GM18505 (cell line): ENCODE results near the gene KDM8.

Experiments
- ATAC-seq: cut with Tn5 transposase; IDR thresholded peaks from one replicate; pipeline ENCODE4 v1.9.1; 2021; ENCODE audit not compliant: unreplicated experiment
- POLR2A ChIP-seq: IDR thresholded peaks from 4 replicates; pipeline ENCODE4 v1.6.1; 2011; ENCODE audit warnings: borderline replicate concordance; ENCODE audit not compliant: insufficient read depth, insufficient read length; ENCODE audit errors: extremely low read depth

The KDM8 gene

DNA sequence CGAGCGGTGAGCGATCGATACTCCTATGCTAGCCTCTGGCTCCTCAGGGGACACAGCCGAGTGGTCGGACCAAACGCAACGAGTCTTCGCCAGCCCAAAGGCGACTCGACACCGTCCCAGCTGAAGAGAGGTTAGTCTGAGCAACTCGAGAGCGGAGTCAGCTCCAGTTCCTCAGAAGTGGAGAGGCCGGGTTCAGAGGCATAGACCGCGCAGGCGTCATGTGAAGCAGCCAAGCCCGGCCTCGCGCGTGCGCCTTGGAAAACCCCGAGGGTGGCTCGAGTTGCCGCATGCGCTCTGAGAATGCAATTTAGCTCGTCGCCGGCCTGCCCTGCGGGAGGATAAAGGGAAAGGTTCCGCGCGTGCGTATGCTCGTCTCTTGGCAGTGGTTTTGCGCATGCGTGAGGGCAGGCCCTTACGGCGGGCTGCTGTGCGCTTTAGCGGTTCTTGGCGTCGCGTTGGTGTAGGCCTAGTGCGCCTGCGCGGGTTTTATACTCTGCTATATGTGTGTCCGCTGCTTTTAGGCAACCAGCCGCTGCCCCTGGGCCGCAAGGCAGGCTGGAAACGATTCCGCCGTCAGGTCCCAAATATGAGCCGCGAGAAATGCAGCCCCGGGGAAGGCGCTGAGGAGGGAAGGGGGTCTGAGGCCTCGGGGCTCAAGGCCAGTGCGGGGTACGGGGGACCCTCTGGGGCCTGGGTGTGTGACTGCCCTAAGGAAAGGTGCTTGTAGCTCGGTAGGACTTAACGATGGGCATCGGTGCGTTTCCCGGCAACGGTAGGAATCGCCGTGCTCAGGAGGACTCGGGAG, at the start of gene KDM8:
Gene KDM8, plus strand, starts transcription at position 20 of the 805 bp plus-strand sequence. CDS start 6,598 bp downstream, outside the sequence.
- peak; percentile 94 for TF ChIP-seq POLR2A
- ATAC-seq, result peak; percentile 87

DNA sequence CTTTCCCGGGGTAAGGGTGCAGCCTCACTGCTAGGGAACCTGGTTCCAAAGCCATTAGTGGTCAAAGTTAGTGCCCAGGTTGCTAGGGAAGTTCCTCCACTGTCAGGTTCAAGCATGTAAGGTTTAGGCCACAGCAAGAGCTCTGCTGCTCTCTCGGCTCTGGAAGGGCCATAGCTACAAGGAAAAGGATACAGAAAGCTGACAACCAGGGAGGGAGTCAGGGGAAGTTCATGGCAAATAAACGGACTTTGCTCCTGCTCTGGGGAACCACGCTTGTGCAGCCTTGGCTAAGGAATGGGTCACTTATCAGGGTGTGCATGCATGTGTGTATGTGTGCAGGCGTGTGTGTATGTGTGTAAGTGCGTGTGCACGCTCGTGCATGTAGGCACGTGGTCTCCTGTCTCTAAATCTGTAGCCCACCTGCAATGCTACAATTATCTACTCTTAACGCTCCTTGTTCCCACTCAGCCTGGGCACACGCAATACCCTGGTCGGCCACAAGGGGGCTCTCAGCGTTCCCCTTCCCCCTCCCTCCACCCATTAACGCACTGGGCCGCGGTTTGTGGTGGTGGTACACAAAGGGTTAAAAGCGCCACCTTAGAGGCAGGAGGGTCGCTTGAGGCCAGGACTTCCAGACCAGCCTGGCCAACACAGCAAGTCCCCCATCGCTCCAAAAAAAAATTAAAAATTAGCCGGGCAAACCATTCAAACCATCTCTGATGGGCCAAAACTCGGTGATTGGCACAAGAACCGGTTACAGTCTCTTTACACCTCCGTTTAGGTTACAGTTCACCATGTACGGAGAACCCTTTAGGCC, 48.4 kb upstream of the KDM8 start:
- ATAC-seq, result no peak
- no peak for TF ChIP-seq POLR2A

GRCh38 chr16:27156579-27156978, 46.7 kb upstream of the KDM8 start:
- TF ChIP-seq POLR2A, result no peak
- ATAC-seq, result no peak

DNA sequence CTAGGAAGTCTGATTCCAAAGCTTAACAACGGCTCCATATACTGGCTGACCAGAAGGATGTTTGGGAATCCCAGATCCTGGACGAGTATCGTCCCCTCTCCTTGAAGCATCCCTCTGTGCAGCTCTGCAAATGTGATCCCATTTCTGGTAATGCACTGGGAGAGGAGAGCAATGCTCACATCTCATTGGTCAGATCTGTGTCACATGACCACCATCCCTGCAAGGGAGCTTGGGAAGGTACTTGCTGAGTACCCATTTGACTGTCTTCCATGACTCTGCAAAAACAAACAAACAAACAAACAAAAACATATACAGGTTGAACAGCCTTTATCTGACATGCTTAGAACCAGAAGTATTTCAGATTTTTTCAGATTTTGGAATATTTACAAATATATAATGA, 41.9 kb upstream of the KDM8 start:
- no peak for ATAC-seq
- no peak for TF ChIP-seq POLR2A

DNA sequence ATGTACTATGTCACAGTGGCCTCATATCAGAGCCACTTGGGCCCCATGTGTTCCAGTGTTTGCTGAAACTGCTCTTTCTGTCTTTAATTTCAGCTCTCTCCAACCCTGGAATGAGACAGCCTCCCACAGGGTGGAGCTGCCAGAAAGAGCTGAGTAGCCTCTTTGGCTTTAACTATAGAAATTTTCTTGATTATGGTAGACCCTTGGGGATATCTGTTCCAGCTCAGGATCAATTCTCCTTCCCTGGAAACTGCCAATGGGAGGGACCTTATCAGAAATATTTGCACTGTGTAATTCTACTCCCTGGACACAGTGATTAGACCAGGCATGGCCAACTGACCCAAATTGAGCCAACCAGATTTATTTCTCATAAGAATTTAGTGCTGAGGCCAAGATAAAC, 39.0 kb upstream of the KDM8 start:
- no peak for TF ChIP-seq POLR2A
- ATAC-seq, result no peak

GRCh38 chr16:27165576-27165975, 37.8 kb upstream of the KDM8 start:
- TF ChIP-seq POLR2A, result no peak
- ATAC-seq, result no peak

GRCh38 chr16:27168790-27169189, 34.5 kb upstream of the KDM8 start:
- no peak for TF ChIP-seq POLR2A
- ATAC-seq, result no peak

DNA sequence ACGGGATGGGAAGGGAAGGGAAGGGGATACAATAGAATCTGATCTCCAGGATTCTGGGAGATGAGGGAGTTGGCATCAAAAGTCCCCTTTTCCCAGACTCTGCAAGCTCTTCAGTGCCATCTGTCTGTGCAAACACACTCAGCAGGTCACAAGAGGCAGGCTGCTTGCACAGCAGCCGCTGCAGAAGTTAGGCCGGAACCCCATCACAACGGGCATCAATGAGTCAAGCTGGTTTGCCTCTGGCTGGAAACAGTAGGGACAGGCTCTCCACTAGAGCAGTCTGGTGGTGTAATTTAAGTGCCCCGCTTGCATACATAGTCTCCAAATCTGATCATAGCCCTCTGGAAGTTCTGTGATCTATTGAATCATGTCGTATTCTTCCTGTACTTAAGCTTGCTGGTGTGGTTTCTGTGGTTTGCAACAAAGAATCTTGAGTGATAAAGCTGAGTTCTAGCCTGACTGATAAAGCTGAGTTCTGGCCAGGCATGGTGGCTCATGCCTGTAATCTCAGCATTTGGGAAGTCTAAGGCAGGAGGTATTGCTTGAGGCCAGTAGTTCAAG, 33.7 kb upstream of the KDM8 start:
- TF ChIP-seq POLR2A, result no peak
- ATAC-seq, result no peak

GRCh38 chr16:27171584-27171983, 31.7 kb upstream of the KDM8 start:
- ATAC-seq, result no peak
- no peak for TF ChIP-seq POLR2A

DNA sequence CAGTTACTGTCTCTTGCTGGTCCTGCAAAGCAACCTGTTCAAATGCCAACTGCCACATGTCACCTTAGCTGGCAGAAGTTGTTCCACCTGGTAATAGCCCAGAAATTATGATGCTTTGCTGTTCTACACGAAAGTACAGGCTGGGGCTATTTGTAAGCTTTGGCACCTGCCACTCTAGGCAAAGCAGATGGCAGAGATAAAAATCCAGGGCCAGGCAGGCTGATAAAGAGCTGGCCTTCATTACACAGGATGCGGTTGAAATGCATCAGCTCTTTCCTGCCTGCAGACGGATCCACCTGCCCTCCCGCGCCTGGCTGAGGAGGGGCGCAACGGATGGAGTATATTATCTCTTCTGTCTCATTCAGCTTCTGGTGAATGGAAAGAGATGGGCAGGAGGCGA, 29.3 kb upstream of the KDM8 start:
- peak; percentile 72 for ATAC-seq
- TF ChIP-seq POLR2A, result no peak

DNA sequence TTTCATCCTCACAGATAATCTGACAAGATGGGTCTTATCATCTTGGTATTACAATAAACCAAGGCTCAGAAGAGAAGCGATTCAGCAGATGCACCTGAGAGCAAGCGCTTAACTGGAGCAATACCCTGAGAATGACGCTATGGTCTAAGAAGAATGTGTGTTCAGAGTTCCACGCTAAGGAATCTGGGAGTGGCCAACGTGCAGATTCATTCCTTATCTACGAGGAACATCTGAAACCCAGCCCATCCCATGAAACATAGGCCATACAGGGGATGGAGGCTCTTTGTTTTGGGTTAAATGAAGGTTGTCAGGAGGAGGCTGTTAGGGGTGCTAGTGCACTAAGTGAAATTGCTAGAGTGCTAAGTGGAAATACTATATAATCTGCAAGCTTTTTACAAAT, 28.5 kb upstream of the KDM8 start:
- no peak for TF ChIP-seq POLR2A
- no peak for ATAC-seq

DNA sequence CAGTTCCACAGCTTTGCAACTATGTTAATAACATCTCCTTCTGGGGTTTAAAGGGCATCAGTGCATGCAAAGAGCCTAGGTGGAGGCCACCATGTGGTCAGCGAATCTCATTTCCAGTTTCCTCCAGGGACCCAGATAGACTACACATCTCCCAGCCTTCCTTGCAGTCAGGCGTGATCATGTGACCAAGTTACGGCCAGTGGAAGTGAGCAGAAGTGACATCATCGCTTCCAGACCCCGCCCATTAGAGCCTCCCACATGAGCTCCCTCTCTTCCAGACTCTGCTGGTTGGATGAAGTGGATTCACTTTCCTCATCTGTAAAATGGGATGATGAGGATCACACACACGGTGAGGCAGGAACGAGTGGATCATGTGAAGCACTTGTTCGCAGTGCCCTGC, 27.4 kb upstream of the KDM8 start:
- ATAC-seq, result no peak
- no peak for TF ChIP-seq POLR2A

DNA sequence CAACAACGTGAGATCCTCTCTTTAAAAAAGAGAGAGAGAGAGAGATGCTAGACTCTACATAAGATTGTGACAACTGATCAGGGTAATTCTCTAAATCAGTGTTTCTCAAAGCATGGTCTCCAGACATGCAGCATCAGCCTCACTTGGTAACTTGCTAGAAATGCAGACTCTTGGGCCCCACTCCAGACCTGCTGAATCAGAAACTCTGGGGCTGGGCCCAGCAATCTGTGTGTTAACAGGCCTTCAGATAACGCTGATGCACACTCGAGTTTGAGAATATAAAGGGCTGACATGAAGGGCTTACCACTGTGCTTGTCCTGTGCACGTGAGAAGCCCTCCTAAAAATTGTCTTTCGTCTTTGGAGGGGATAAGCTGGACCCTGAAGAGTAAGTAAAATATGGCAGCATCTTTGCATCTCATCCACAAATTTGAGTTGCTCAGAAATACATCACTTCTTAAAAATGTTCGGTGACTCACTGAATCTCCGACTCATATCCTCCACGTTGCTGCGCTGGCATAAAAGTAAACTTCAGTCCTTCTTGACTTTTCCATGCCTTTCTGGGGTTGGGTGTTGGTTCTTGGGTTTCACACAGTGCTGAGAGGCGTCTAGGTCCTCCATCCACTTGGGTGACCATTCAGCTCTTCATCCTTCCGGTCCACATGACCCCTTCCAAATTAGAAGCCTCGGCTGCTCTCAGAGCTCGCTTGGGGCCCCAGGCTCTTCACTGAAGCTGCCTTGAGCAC, 26.1 kb upstream of the KDM8 start:
- TF ChIP-seq POLR2A, result no peak
- no peak for ATAC-seq
